Calu3 (cell line): ENCODE data around the gene EGFLAM. TPM values are rescaled to one million over a fixed set of nuclear protein-coding genes. Genes with fewer than 3 reads are reported as not detected.

Experiments
- BruUV-seq: library from RNA; stranded (reverse); fragments of 400-500 nt; replicated peaks from 2 replicates; lab custom pipeline; 2021; lab: Mats Ljungman, UMichigan
- CTCF ChIA-PET: fragments of 300-600 bp; sonication (Branson Sonifier 250); formaldehyde crosslinking; loops from one replicate; lab custom pipeline; 2022; ENCODE audit warnings: antibody characterized with exemption; lab: Charles Lee
- DNase-seq: peaks from one replicate; pipeline ENCODE4 v3.0.0; 2022
- H3K27ac Mint-ChIP-seq: one replicate; pipeline ENCODE4 v1.8.0; 2022; ENCODE audit warnings: mixed read lengths; ENCODE audit not compliant: unreplicated experiment
- H3K27me3 Mint-ChIP-seq: one replicate; pipeline ENCODE4 v1.8.0; 2022; ENCODE audit warnings: mixed read lengths; ENCODE audit not compliant: unreplicated experiment
- H3K36me3 Mint-ChIP-seq: one replicate; pipeline ENCODE4 v1.8.0; 2022; ENCODE audit warnings: mild to moderate bottlenecking, moderate library complexity, mixed read lengths; ENCODE audit not compliant: insufficient read depth, unreplicated experiment
- H3K4me1 Mint-ChIP-seq: one replicate; pipeline ENCODE4 v1.8.0; 2022; ENCODE audit warnings: mild to moderate bottlenecking, low read depth, mixed read lengths; ENCODE audit not compliant: unreplicated experiment
- H3K4me3 Mint-ChIP-seq: one replicate; pipeline ENCODE4 v1.8.0; 2022; ENCODE audit warnings: mild to moderate bottlenecking, low read depth, moderate library complexity, mixed read lengths; ENCODE audit not compliant: unreplicated experiment
- H3K9me3 Mint-ChIP-seq: one replicate; pipeline ENCODE4 v1.8.0; 2022; ENCODE audit warnings: low read depth, mixed read lengths; ENCODE audit not compliant: unreplicated experiment
- intact Hi-C: fragments of 100-400 bp; cut with micrococcal nuclease; formaldehyde crosslinking; loops from one replicate; pipeline ENCODE4 v1.10.0; 2022; ENCODE audit not compliant: unreplicated experiment
- total RNA-seq: library from RNA; stranded (reverse); gene quantifications from 2 replicates; pipeline ENCODE4 v1.2.3, GENCODE V29; 2022
- TF ChIP-seq, protein P1 (sequence below): fragments of 200-600 bp; IDR thresholded peaks from one replicate; pipeline ENCODE4 v1.8.0; 2022; ENCODE audit warnings: antibody characterized with exemption; ENCODE audit not compliant: unreplicated experiment

Gene EGFLAM
- total RNA-seq, 1 experiment from 2014 or later, result not detected

DNA sequence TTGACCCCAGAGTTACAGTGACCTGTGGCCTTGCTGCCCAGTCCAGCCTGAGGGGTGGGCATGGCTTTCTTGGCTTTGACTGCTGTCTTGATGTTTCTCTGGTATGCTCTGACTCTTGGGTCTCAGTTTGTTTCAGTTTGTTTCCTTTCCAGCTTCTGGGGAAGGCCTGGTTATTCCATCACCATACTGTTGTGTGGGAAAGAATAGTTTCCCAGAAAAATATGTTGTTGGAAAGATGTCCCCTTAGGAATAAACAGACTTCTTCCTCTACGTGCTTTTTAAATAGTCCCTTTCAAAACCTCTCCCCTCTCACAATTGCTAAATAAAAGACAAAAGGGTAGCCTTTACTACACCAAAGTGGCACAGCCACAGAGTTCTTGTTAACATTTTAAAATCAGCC, 49.5 kb downstream of the EGFLAM start:
- DNase-seq, result no peak
- H3K27me3 Mint-ChIP-seq, result peaks cover 36% of the 10 kb centered on the region
- no peak overlapping the region for H3K27ac Mint-ChIP-seq
- no peak overlapping the region for H3K4me3 Mint-ChIP-seq
- BruUV-seq, result no TSS peak
- no peaks in the 10 kb centered on the region for H3K4me1 Mint-ChIP-seq
- CTCF ChIA-PET, result no interaction called here
- TF ChIP-seq, protein P1, sequence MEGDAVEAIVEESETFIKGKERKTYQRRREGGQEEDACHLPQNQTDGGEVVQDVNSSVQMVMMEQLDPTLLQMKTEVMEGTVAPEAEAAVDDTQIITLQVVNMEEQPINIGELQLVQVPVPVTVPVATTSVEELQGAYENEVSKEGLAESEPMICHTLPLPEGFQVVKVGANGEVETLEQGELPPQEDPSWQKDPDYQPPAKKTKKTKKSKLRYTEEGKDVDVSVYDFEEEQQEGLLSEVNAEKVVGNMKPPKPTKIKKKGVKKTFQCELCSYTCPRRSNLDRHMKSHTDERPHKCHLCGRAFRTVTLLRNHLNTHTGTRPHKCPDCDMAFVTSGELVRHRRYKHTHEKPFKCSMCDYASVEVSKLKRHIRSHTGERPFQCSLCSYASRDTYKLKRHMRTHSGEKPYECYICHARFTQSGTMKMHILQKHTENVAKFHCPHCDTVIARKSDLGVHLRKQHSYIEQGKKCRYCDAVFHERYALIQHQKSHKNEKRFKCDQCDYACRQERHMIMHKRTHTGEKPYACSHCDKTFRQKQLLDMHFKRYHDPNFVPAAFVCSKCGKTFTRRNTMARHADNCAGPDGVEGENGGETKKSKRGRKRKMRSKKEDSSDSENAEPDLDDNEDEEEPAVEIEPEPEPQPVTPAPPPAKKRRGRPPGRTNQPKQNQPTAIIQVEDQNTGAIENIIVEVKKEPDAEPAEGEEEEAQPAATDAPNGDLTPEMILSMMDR, result no peak
- intact Hi-C loops, result loop anchor here (2.0 kb wide), 1 partner anchor 31 kb away; no protein-coding TSS in a partner anchor
- H3K9me3 Mint-ChIP-seq, result peaks cover 12% of the 10 kb centered on the region
- H3K36me3 Mint-ChIP-seq, result no peaks in the 10 kb centered on the region

GRCh38 chr5:38316544-38317224, 58.3 kb downstream of the EGFLAM start:
- no peak for DNase-seq
- Mint-ChIP-seq H3K36me3 (no peaks in the 10 kb centered on the region), H3K4me1 (no peaks in the 10 kb centered on the region), H3K27me3 (peaks cover 65% of the 10 kb centered on the region), H3K27ac (no peak overlapping the region), H3K9me3 (no peaks in the 10 kb centered on the region), H3K4me3 (no peak overlapping the region)
- CTCF ChIA-PET, result no interaction called here
- intact Hi-C loops, result no loop called here
- no TSS peak for BruUV-seq
- TF ChIP-seq, protein P1, result no peak

DNA sequence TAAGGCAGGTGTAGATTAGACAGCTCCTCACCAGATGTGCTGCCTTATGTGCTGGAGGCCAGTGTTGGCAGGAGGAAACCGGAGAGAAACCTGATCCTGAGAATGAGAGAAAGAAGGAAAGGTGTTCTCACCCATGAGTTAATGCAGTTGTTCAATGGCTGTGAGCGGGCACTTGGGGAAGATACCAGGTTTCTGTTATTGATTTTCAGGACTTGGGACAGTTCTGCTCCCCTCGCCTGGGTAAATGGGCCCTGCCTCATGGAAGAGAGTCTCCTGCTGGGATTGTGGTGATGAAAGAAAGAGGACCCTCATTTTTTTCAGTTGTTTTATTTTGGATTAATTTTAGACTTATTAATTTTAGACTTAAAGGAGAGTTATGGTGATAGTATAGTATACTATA, 59.5 kb downstream of the EGFLAM start:
- BruUV-seq, result no TSS peak
- TF ChIP-seq, protein P1, result no peak
- Mint-ChIP-seq H3K9me3 (no peaks in the 10 kb centered on the region), H3K36me3 (no peaks in the 10 kb centered on the region), H3K4me1 (no peaks in the 10 kb centered on the region), H3K27me3 (peaks cover 66% of the 10 kb centered on the region), H3K27ac (no peak overlapping the region), H3K4me3 (no peak overlapping the region)
- CTCF ChIA-PET, result no interaction called here
- intact Hi-C loops, result no loop called here
- DNase-seq, result no peak

- H3K4me3 Mint-ChIP-seq, result no peak overlapping the region
- no peak overlapping the region for H3K27ac Mint-ChIP-seq
- intact Hi-C loops, result no loop called here
- no peaks in the 10 kb centered on the region for H3K4me1 Mint-ChIP-seq
- H3K36me3 Mint-ChIP-seq, result no peaks in the 10 kb centered on the region
- DNase-seq, result no peak
- BruUV-seq, result no TSS peak
- H3K27me3 Mint-ChIP-seq, result peaks cover 76% of the 10 kb centered on the region
- CTCF ChIA-PET, result no interaction called here
- H3K9me3 Mint-ChIP-seq, result no peaks in the 10 kb centered on the region
- TF ChIP-seq, protein P1, result no peak
Observed at GRCh38 chr5:38319491-38319890, 61.1 kb downstream of the EGFLAM start.
